NCI-H345 treated with DMSO at 0.1 percent for 48 hours (cell line): Measurements from ENCODE around the gene OR6Q1.
"Not testable (repeated sequence)": the region's sequence is repeated elsewhere in the genome, so short reads cannot be mapped to it uniquely, and the experiment has no call there.

Source experiments
- DNase-seq: peaks from one replicate; lab custom pipeline; 2025; ENCODE audit not compliant: unreplicated experiment; lab: John Stamatoyannopoulos, UW

Gene OR6Q1

DNA sequence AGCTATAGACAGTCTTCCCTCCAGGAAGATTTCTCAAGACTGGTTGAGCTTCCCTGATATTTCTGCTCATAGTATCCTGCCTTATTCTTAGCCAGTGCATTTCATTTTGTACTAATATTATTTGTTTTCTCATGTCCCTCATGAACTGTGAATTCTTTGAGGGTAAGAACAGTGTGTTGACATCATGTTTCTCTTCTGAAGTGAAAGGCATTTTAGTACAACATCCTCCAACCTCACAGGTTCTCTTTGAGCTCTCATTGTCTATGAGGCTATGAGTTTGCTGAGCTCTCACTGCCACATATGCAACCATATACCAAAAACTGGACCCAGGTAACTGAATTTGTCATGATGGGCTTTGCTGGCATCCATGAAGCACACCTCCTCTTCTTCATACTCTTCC, at the start of gene OR6Q1:
TSS of gene OR6Q1 (plus strand) at position 301 of the 400 bp plus-strand sequence. CDS start at position 301, 0 bp downstream.
- no peak for DNase-seq

- no peak for DNase-seq
Observed at GRCh38 chr11:57981536-57981935, 49.2 kb upstream of the OR6Q1 start.

DNA sequence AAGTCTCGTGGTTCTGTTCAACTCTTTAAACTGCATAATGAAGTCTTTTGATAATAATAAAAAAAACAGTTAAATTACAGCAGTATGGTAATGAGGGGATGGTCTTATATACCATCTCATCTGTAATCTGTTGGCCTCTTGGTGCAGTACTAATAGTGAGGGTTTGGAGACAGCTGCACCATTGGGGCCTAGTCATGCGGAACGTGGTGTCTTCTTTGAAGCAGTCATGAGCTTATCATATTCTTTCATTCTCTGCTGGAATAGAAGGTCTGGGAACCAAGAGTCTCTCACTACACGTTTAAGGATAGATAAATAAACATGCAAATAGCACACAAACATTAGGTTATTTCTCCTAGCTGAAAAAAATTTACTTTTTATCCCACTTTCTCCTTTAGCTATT, 48.0 kb upstream of the OR6Q1 start:
- DNase-seq, result peak; percentile 76

GRCh38 chr11:57983191-57983590, 47.6 kb upstream of the OR6Q1 start:
- DNase-seq, result no peak

DNA sequence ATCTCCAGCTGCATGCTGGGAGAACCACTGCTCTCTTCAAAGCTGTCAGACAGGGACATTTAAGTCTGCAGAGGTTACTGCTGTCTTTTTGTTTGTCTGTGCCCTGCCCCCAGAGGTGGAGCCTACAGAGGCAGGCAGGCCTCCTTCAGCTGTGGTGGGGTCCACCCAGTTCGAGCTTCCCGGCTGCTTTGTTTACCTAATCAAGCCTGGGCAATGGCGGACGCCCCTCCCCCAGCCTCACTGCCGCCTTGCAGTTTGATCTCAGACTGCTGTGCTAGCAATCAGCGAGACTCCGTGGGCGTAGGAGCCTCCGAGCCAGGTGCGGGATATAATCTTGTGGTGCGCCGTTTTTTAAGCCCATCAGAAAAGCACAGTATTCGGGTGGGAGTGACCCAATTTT, 31.2 kb upstream of the OR6Q1 start:
- DNase-seq, result not testable (repeated sequence)

GRCh38 chr11:58000021-58000420, 30.7 kb upstream of the OR6Q1 start:
- not testable (repeated sequence) for DNase-seq

DNA sequence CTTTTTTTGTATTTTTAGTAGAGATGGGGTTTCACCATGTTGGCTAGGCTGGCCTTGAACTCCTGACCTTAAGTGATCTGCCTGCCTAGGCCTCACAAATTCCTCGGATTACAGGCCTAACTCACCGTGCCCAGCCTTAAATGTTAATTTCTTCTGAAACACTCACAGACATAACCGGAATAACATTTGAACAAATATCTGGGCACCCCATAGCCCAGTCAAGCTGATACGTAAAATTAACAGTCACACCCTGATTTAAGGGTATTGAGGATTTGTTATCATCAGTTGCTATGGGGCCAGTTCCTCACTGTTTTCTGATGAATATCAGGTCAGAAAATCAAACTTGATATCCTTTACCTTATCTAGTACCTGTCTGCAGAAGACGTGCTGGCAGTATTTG, 30.1 kb upstream of the OR6Q1 start:
- no peak for DNase-seq

DNA sequence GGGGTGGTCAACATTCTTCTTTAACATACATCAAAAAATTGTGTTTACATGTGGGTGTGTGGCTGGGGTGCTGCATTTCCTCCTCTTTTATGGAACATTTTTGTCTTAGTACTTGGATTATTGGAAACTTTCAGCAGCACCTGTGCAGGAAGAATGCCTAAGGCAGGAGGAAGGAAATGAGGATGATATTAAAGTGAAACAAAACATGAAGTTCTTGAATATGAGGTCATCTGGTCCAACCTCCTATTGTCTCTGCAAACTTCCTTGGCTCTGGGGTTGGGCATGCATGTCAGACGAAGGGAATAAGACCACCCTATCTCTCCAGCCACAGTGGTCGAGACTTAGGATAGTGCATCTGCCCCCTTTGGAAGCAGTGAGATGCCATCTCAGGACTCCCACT, 27.7 kb upstream of the OR6Q1 start:
- DNase-seq, result no peak

- no peak for DNase-seq
Observed at GRCh38 chr11:58003591-58003990, 27.2 kb upstream of the OR6Q1 start.

DNA sequence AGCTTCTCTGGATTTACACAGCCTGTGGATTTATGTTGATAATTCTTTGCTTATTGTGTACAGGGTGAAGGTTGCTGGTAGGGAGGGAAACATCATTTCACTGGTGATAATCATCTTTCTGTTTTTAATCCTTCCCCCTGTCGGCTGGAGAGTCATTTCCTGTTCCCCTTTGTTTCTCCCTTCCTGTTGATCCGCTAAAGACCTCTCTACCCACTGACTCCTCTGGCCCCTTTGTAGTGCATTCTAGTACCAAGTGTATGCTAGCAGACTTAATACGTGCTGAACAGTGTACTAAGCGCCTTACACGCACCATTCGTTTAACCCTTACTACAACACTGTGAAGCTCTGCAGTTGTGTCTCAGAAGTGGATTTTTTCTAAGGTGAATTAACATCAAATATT, 26.1 kb upstream of the OR6Q1 start:
- no peak for DNase-seq

- DNase-seq, result no peak
Observed at GRCh38 chr11:58006940-58007339, 23.8 kb upstream of the OR6Q1 start.

GRCh38 chr11:58011771-58012170, 19.0 kb upstream of the OR6Q1 start:
- no peak for DNase-seq

DNA sequence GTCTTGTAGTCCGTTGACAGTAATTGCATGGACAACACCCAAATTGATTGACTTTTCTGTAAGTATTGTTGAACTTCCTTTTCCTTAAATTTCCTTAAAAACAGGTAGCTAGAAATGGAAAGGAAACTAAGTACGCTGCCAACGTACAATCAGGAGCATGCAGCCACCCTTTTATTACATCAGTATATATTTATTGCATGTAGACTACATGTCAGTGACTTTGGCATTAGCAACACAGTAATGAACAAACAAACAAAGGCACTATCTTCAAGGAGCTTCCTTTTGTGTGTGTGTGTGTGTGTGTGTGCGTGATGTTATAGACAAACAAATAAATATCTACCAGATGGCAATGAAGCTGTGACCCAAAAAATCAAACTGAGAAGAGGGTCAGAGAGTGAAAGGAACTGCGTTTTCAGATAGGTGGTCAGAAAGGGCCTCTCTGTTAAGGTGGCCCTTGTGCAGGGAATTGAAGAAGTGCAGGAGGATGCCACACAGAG, 7.3 kb upstream of the OR6Q1 start, which contains the start of gene OR9Q1:
TSS of gene OR9Q1 (plus strand) at position 447 of the 497 bp plus-strand sequence. CDS start 155,564 bp downstream, outside the sequence.
- no peak for DNase-seq

- no peak for DNase-seq
Observed at GRCh38 chr11:58024601-58025091, 6.1 kb upstream of the OR6Q1 start.

DNA sequence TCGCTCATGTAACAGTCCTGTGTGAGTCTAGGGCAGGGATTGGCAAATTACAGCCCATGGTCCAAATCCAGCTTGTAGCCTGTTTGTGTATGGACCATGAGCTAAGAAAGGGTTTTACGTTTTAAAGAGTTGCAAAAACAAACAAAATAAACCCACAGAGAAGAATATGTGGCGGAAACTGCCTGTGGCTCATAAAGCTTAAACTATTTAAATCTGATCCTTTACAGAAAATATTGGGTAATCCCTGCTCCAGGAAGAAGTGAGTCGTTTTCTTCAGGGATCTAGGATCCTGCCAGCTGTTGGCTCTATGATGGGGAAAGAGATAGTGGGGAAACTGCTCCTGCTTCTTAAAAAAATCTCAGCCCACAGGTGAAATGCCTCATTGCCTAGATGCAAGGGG, 3.4 kb upstream of the OR6Q1 start:
- DNase-seq, result no peak

GRCh38 chr11:58028687-58029411, 1.9 kb upstream of the OR6Q1 start:
- DNase-seq, result no peak

GRCh38 chr11:58034471-58034870, 3.7 kb downstream of the OR6Q1 start:
- no peak for DNase-seq

DNA sequence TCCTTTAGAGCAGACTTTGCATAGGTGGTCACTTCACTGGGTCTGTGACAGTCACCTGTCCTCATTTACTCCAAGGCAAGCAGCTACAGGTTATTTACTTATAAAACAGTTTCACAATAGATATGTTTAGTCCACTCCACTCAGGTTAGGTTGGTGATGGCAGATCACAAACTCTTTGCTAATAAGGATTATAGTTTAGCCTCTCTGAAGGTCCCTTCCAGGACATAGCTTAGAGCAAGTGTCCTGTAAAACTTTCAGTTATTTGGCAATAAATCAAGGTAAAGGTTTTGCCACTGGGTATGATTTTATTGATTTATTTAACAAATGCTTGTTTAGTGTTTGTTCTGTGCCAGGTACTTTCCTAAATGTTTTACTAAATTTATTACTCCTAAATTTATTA, 8.8 kb downstream of the OR6Q1 start:
- no peak for DNase-seq

- no peak for DNase-seq
Observed at GRCh38 chr11:58043379-58043778, 12.6 kb downstream of the OR6Q1 start.

GRCh38 chr11:58046231-58046630, 15.5 kb downstream of the OR6Q1 start:
- DNase-seq, result no peak

- no peak for DNase-seq
Observed at GRCh38 chr11:58047818-58048217, 17.1 kb downstream of the OR6Q1 start.

DNA sequence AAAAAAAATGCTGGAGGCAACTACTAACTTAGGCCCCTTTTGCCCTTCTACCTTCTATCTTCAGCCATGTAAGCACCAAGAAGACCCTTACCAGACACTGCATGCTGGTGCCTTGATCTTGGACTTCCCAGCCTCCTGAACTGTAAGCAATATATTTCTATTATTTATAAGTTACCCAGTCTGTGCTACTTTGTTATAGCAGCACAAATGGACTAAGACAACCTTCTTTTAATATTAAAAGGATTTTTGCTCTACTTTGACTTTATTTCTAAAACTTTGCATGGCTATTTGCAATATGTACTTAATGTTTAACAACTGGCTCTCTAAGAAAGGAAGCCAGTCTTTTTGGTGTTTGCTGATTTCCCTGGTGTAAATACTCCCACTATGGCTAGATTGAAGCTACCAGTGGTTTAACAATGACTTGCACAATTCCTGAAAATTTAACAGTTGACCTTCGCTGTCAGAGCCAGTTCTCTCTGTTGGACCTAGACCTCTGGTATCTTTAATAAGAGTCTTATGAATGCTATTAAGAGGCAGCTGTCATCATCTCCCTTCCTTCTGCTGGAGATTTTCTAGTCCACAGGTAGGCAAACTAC, 25.2 kb downstream of the OR6Q1 start:
- DNase-seq, result no peak
